Hepatocyte (in vitro differentiated cells): ENCODE measurements around the gene DOCK4.

Experiments
- CTCF ChIP-seq: fragments of 200-600 bp; sonication (generic); IDR thresholded peaks from 2 replicates; pipeline ENCODE4 v1.5.1; 2016; ENCODE audit warnings: antibody characterized with exemption, mild to moderate bottlenecking; ENCODE audit not compliant: poor library complexity
- EZH2 ChIP-seq: fragments of 200-600 bp; sonication (generic); IDR thresholded peaks from 2 replicates; pipeline ENCODE4 v1.6.1; 2016; ENCODE audit warnings: antibody characterized with exemption, mild to moderate bottlenecking, borderline replicate concordance
- EZH2phosphoT487 ChIP-seq: fragments of 200-600 bp; sonication (generic); IDR thresholded peaks from one replicate; pipeline ENCODE4 v1.6.1; 2018; ENCODE audit warnings: antibody characterized with exemption, mild to moderate bottlenecking, low read depth, moderate library complexity; ENCODE audit not compliant: unreplicated experiment, severe bottlenecking

- TF ChIP-seq CTCF (no peak), EZH2phosphoT487 (no peak), EZH2 (no peak)
Observed at GRCh38 chr7:111841596-111842205, 364.5 kb downstream of the DOCK4 start.
